Activated CD4-positive, CD25-positive, alpha-beta regulatory T cell treated with anti-CD3 and anti-CD28 coated beads, Interleukin-2, amount 50 U/mL, for 72 hours (primary cell): ENCODE data around the gene ABHD17B.

ENCODE experiments used
- DNase-seq: peaks from one replicate; pipeline ENCODE4 v3.0.0; 2021

The ABHD17B gene

DNA sequence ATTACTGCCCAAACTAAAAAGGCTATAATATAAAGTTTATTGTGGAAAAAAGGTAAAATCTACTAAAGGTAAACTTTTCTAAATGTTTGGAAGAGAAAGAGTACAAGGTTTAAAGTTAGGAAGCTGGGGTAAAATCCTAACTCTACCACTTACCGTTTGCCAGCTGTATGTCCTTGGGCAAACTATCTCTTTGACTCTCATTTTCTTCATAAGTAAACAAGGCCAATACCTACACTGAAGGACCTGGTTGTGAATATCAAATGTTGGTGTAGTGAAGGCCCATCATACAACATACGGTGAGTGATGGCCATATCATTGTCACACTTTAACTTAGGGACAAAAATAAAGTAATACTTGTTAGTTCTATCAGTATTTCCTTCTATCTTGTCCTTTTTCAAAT, 34.9 kb downstream of the ABHD17B start:
- no peak for DNase-seq

- DNase-seq, result no peak
These were observed 35.6 kb downstream of the ABHD17B start for GRCh38 chr9:71875345-71875744.

DNA sequence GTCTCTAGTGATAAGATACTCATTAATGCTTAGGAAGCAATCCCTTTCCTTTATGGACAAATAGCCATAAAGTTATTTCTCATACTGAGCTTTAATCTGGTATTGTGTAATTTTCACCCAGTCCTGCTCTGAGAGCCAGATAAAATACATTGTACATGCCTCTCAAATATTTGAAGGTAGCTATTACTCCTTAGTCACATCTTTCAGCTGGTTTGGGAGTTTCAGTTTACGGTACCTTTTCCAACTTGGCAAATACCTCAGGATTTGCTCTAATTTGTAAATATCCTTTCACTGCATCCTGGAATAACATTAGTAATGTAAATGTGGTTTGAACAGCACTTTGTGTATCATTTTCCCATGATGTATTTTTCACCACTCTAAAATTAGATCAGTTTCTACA, 47.4 kb downstream of the ABHD17B start:
- no peak for DNase-seq

GRCh38 chr9:71861618-71862017, 49.4 kb downstream of the ABHD17B start:
- DNase-seq, result no peak

GRCh38 chr9:71859939-71860338, 51.1 kb downstream of the ABHD17B start:
- DNase-seq, result no peak

DNA sequence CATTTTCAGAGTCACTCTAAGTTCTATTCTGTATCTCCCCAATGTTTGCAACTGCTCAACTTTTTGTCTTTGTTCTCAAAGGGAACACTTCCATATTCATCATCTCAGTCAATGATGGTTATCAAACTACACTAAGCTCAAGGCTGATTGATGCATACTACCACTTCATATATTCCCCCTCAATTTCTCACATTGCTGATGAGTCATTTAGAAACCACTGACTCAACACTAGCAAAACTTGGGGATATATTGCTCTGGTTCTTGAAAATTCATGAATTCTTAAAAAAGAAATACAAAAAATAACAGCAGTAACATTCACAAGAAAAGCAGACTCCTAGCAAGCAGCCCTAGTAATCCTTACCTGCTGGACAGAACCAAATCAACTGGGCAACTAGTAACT, 52.2 kb downstream of the ABHD17B start:
- no peak for DNase-seq

DNA sequence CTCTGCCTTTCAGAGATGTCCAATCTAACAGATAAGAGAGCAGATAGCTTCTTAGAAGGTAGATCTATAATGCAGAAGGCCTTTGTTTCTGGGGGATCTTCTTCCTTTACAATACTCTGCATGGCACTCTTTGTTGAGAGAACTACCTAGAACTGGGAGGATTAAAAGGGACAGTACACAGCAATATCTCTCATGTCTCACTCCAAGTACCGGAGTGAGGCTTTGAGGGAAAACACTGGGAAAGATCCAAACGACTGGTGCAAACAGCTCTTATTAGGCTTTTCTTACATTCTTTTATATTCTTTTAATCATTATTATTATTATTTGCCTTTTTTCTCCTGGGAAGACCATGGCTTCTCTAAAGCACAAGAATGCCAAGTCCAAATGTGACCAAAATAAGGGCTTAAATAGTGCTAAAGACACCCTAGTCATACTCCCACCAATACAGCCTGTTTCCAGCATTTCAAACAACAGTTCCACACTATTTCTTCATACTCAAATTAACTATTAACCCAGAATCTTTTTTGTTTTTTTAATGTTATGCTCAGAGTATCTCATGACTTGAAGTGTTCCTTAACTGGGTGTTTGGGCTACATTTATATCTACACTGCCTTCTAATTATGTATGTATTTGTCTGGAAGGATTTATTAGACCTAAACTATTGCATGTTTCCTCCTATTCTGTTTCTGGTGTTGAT, 52.7 kb downstream of the ABHD17B start:
- DNase-seq, result no peak

DNA sequence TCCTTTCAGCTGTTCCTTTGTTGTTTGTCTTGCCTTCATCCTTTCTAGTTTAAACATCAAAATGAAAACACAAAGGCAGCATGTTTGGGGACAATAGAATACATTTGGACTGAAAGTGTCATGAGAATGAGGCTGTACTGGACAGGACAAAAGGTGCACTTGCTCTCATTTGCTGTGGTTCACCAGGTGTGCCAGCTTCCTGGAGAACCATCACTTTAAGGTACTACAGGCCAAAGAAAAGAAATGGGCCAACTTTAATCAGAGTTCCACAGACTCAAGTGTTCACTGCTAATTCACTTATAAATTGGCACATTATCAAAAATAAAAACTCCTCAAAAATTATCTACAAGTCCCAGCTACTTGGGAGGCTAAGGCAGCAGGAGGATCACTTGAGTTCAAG, 53.8 kb downstream of the ABHD17B start:
- no peak for DNase-seq

- DNase-seq, result no peak
These were observed 56.2 kb downstream of the ABHD17B start for GRCh38 chr9:71854811-71855210.

GRCh38 chr9:71853084-71853483, 57.9 kb downstream of the ABHD17B start:
- DNase-seq, result no peak

DNA sequence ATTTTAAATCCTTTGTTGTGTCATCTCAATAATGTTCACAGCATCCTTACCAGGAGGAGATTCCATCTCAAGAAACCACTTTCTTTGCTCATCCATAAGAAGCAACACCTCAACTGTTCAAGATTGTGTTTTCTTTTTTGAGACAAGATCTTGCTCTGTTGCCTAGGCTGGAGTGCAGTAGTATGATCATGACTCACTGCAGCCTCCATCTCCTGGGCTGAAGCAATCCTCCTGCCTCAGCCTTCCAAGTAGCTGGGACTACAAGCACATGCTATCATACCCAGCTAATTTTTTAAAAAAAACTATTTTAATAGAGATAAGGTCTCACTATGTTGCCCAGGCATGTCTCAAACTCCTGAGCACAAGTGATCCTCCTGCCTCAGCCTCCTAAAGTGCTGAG, 60.0 kb downstream of the ABHD17B start:
- DNase-seq, result no peak

GRCh38 chr9:71847892-71848291, 63.1 kb downstream of the ABHD17B start:
- no peak for DNase-seq

- DNase-seq, result no peak
These were observed 66.2 kb downstream of the ABHD17B start for GRCh38 chr9:71844808-71845207.

GRCh38 chr9:71839668-71840067, 71.3 kb downstream of the ABHD17B start:
- no peak for DNase-seq

DNA sequence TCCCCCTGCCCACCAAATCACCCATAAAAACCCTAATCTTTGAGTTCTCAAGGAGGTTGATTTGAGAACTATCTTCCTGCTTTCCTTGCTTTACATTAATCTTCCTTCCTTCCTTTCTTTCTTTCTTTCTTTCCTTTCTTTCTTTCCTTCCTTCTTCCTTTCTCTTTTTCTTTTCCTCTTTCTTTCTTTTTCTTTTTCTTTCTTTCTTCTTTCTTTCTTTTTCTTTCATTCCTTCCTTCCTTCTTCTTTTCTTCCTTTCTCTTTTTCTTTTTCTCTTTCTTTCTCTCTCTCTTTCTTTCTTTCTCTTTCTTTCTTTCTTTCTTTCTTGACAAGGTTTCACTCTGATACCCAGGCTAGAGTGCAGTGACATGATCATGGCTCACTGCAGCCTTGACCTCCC, 75.4 kb downstream of the ABHD17B start:
- DNase-seq, result no peak

GRCh38 chr9:71830929-71831328, 80.1 kb downstream of the ABHD17B start:
- no peak for DNase-seq

- DNase-seq, result no peak
These were observed 80.8 kb downstream of the ABHD17B start for GRCh38 chr9:71830153-71830552.

DNA sequence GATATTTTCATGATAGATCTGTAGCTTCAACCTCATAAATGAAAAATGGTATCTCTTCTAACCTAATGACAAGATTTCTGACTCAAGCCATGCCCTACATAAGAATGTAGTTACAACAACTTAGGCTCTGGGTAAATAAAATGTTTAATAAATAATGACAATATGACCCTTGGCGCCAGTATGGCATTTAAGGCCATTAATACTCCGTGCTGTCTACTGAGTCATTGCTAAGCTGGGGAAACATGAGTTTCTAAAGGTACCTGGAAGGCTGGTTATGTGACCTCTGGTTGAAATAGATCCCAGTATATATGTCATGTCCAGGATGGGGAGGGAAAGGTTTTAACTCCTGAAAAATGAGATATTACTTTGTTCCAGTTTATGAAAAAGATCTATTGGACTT, 84.7 kb downstream of the ABHD17B start:
- DNase-seq, result no peak

- DNase-seq, result no peak
These were observed 86.7 kb downstream of the ABHD17B start for GRCh38 chr9:71824257-71824656.

DNA sequence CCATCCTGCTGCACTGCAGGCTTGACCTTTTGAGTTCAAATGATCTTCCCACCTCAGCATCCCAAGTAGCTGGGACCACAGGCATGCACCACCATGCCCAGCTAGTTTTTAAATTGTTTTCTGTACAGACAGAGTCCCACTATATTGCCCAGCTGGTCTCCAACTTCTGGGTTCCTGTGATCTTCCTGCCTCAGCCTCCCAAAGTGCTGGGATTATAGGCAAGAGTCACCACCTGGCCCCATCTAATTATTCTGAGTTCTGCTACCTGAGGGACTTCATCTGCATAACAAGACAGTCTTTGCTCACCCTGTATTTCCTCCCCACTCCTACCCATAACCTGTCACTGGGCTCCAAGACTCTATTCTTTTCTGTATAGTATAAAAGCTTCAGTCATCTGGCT, 88.1 kb downstream of the ABHD17B start:
- no peak for DNase-seq

DNA sequence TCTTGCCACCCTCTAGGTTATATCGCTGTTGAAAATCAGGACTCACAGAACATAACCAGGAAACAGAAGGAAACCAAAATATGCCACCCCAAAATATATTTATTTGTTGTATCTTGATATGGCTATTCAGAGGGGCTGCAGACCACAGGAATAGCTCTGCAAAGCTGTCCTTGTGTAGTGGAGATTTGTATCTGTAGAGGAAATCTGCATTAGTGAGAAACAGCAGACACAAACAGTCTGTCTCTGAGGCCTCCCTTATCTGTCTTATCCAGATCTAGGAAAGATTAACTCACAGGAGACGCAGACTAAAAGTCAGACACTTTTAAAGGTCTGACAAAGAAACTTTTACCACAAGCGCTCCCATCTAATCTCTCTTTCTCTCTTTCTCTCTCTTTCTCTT, 88.5 kb downstream of the ABHD17B start:
- DNase-seq, result no peak

DNA sequence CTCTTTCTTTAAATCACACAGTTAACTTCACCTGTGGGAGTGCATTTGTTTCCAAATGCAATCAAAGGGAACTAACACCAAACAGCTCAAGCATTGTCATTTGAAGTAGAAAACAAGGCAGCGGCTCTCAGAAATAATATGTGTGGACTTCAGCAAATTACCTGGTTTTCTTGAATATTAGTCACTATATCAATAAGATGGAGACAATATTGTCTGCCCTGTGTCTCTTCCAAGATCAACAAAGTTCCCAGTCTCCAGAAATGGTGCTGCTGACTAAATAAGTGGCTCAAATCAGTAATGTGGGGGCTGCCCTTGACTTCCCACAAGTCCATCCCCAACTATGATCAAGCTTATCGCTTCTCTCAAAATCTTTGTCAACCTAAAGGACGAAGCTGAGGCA, 89.6 kb downstream of the ABHD17B start:
- DNase-seq, result no peak

DNA sequence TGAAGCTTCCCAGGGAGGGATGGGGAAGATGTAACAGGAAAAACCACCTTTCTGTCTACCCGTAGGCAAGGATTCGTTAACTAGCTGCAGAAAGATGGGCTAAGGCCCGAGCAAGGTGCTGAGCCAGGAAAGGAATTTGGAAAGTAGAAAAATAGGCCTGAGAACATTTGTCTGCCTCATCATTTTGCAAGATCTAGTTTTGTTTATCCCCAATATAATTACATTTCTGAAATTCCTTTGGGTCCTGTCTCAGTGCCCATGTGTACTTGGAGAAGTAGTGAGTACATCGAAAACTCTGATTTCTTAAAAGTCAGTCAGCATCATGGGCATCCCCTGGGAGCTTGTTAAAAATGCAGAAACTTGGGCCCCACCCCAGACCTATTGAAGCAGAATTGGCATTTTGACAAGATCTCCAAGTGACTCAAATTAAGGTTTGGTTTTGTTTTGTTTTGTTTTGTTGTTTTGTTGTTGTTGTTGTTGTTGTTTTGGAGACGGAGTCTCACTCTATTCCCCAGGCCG, 90.5 kb downstream of the ABHD17B start:
- no peak for DNase-seq

DNA sequence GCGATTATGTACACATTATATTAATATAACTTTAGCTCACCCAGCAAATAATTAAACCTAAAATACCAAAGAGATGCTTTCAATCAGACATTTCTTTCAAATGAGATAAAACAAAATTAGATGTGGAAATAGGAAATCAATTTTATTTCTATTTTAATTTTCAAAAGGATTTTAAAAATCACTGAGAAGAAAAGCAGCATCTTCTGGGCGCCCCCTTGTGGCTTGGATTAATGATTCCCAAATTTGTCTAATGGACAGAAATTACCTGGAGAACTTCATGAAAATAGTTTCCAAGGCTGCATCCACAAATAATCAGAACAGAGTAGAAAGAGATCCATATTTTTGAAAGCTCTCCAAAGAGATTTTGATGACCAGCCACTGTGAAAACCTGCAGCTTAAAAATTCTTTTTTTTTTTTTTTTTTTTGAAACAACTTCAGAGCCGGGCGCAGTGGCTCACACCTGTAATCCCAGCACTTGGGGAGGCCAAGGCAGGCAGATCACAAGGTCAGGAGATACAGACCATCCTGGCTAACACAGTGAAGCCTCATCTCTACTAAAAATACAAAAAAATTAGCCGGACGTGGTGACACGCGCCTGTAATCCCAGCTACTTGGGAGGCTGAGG, 91.8 kb downstream of the ABHD17B start:
- peak; percentile 38 for DNase-seq

DNA sequence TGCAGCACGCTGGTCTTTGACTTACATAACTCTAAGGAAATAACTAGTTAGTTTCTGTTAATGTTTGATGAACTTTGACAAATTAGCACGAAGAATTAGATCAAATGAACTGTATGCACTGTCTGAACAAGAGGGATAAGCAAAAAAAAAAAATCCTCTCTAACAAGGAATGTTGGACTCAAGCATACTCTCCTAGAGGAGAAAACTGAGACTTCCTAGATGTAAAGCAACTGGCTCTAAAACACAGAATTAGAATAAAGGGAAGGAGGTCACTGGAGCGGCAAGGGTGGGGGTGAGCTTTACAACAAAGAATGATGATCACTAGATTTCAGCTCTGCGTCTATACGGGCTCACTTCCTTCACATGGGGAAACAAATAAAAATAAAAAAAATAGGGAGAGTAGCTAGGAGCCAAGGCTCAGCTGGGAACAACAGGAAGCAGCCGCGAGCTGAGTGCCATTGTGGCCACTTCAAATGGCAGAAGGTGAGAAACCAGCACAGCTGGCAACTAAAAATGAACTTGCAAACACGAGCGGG, 94.0 kb downstream of the ABHD17B start:
- DNase-seq, result no peak
